OCI-LY1 (cell line): ENCODE data around the gene ZNF407.

ENCODE experiments used
- CTCF ChIP-seq: fragments of 200-600 bp; sonication (generic), shearing (Covaris generic); IDR thresholded peaks from 2 replicates; pipeline ENCODE4 v1.5.1; 2017; ENCODE audit warnings: mild to moderate bottlenecking, antibody characterized with exemption, low read length, moderate library complexity, mixed read lengths
- EZH2 ChIP-seq: fragments of 200-600 bp; sonication (generic), shearing (Covaris generic); IDR thresholded peaks from 2 replicates; pipeline ENCODE4 v1.8.0; 2017; ENCODE audit warnings: borderline replicate concordance, mixed run types, mild to moderate bottlenecking, antibody characterized with exemption, low read length, moderate library complexity, mixed read lengths

- TF ChIP-seq CTCF (no peak), EZH2 (no peak)
Observed at GRCh38 chr18:75104483-75104882, 506.8 kb downstream of the ZNF407 start.
